ENCODE results near the gene ARHGAP10.
A peak's percentile ranks its signal among the peaks of the same experiment; 100 is the strongest.

ARHGAP10 gene

DNA sequence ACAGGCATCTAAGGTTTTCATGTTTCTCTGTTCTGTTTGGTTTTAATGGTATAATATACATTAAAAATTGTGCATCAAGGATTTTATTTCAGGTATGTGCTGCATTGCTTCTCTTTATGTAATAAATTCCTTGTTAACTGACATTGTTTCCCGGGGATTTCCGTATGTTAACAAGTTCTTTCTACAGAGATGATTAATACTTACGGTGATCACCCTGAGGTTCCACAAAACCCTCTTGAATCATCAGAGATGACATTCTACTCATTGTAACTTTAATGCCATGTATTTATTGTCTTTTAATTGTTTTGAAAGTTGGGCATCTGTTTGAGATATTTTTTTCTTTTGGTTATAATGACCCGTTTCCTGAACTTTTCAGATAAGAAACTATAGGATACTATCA, 37.5 kb downstream of the ARHGAP10 start:
- no peak for DNase-seq

DNA sequence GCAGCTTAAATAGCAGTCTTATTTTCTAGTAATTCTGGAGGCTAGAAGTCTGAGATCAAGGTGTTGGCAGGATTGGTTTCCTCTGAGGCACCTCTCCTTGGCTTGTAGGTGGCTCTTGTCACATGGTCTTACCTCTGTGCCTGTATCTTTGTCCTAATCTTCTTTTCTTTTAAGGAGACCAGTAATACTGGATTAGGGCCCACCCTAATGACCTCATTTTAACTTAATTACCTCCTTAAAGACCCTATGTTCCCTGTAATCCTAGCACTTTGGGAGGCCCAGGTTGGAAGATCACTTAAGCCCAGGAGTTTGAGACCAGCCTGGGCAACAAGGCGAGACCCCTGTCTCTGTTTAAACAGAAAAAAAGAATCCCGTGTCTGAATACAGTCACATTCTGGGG, 38.9 kb downstream of the ARHGAP10 start:
- DNase-seq, result no peak

DNA sequence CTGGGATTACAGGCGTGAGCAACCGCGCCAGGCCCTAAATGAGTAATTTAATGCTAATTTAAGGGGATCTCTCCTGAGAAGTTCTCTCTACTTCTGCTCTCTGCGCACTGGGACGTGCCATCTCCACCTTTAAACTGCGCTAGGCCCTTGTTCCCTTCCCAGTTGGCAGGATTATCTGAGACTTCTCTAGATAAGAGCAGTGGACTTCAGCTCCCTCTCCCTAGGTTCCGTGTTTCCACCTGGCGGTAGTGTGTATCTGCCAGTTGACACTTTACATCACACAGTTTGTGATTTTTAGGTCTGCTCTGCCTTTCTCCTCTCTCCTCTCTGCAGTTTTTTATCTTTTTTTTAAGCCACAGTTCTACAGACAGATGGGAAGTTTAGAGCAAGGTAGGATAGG, 40.2 kb downstream of the ARHGAP10 start:
- DNase-seq, result no peak

DNA sequence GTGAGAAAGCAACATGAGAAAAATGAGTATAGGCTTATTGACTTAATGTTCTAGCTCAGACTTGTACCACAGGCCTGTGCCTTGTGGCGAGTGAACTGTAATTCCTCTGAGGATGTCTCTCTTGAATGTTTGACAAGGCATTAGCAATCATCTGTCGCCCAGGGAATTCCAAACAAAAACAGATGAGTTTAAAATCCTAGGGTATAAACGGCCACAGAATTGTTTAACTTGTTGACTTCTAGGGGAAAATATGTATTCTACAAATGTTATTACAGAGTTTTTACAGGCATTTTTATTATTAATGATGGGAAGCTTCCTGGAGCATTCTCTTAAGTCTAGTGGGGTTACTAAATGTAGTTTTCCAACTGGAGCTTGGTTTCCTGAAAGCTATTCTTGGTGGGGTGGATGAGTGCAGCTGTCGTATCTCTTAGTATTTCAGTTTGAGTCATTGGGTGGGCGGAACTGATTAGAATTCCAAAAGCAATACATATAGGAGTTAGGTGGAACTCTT, 40.6 kb downstream of the ARHGAP10 start:
- DNase-seq, result no peak

DNA sequence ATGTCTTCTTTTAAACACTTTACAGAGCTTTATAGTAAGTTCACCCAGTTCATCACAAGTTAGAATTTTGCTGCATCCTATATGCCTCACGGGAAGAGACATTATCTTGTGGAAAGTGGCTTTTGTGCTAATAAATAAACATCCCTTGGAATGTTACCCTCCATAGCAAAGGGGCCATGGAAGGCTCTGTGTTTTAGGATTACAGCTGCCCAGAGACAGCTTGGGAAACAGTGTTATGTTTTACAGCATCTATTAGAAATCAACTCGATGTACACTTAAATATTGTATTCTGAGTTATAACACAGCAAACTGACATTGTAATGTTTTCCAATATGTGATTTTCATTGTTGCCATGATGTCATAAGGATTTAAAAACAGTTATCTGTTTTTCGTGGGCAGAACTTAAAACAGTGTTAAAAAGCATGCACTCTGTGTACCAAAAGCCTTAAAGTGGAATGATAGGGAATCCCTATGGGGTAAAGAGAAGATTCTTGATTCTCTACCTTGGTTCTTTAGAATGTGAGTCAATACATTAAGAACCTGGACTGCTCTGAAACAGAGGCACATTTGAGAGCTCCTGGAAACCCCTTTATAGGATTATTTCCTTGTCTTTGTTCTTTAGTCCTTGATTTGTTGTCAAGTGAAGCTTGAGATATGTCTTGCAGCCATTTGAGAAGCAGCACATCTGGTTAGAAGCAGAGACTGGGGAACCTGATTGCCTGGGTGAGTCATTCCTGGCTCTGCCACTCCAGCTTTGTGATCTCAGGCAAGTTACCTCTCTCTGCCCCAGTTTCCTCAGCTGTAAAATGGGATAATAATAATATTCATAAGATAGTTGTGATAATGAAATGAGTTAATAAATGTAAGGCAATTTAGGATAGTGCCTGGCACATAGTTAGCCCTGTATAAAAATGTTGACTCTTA, 41.6 kb downstream of the ARHGAP10 start:
- DNase-seq, result no peak

DNA sequence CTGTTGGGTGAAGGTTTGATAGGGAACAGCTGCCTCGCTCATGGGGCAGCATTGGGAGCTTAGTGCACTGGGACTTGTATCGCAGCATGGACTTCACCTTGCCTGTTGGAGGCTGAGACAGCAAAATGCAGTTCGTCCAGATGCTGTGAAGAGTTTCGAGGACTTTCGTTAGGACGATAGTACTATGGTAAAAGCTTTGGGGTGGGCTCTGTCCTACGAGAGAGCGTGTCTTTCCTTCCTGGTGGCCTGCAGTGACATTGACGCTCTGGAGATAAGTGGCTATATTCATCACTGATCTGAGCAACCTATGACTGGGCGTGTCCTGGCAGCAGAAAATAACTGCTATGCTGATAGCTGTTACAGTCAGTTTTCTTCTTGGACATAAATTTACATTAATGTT, 44.8 kb downstream of the ARHGAP10 start:
- no peak for DNase-seq

DNA sequence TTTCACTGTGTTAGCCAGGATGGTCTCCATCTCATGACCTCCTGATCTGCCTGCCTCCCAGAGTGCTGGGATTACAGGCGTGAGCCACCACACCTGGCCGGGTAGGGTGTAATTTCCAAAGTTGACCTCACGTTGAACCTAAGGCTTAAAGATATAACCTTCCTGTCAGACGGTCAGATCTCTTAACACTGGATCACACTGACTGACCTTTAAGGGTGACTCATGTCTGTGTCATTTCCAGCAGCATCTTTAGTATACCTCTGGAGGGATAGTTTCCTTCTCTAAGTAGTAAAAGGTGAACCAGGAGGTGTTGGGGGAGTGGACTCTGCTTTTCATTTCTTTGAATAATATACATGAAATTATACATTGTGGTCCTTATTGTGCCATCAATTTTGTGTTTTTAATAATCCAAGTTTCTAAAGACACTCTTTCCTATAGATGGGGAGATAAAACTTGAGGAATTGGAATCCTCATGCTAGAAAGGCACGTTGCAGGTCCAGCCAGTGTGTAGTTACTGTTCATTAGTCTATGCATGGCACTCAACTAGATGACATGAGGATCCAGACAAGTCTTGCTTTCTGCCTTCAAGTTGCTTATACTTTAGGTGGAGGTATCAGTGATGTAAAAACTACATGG, 45.7 kb downstream of the ARHGAP10 start:
- DNase-seq, result no peak

DNA sequence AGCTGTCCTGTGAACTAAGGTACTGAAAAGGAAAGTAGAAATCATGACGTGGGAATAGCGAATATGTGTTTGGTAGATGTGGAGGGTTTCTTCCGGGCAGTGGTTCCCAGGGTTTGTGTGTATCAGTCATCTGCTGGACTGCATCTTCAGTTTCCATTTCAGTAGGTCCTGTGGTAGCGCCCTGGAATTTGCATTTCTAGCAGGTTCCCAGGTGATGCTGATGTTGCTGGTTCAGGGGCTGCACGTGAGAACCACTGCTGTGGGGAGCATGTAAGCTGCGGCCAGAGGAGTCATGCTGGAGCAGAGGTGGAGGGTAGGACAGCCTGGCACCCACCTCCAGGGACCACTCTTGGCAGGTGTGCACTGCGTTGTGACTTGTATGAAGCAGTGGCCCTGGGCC, 47.1 kb downstream of the ARHGAP10 start:
- DNase-seq, result no peak

DNA sequence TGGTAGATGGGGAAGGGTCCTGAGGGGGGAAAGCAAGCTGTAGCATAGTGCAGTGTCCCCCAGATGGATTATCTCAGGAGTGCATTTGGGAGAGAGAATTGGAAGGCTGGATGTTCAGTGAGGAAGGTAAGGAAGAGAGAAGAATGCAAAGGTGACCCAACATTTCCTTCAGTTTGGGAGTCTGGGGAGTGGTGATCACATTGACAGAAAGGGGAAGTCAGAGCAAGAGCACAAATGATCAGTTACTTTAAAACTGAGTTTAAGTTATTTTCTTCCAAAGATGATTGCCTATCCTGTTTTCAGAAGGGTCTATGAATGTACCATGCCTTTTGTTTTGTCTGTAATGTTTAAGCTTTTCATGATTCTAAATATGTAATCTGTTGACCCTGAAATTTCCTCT, 47.6 kb downstream of the ARHGAP10 start:
- DNase-seq, result no peak

DNA sequence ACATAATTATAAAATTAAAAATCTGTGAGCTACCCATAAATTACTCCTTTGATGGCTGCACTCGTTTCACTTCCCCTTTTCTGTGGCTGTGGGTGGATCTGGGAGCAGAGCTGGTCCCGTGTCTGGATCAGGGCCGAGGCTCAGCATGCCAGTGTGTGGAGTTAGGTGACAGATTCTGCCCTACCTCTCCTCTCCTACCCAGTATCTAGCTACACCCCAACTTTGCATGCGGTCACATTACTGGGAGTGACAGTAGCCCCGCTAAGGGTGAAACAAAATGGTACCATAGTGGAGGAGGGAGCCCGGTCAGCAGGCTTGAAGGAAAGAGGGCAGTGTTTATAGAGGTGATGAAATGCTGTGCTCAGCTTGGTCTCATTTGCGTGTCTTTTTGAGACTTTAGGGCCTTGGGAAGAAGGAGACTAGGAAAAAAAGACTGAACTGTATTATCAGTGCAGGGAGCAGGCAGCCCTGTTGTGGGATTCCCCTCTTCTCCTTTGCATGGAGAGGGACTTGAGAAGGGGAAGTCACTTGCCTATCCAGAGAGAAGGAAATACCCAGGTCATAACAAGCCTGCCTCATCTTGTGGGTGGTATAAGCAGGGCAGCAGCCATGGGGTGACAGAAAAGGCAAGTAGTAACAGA, 48.4 kb downstream of the ARHGAP10 start:
- no peak for DNase-seq

DNA sequence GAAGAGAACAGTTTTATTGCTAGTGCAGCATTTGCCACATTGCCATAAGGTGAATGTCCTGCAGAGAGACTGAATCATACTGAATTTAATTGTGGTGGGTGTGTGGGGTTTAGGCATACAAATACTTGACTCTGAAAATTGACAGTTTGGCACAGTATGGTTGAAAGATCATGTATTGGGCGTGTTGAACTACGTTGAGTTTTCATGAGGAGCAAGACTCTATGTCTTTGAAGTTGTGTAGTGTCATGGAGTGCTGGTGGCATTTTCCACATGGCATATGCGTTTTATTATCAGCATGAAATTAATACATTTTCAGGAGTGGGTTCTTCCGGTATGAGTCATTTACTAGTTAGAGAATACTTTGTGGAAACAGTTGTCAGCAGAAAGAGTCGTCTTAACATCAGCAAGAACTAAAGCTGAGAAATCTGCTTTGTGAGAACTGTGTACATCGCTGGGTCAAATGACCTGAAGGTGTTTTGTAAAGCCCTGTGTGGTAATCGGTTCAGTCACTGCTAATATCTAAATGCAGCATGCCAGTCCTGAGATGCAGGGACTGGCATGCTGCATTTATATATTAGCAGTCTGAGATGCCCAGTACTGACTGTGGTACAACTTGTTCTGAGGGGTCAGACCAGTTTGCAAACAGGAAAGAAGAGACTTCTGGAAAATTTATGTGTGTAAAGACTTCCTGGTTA, 50.3 kb downstream of the ARHGAP10 start:
- DNase-seq, result peak in 1 of 3 experiments; percentile 9

DNA sequence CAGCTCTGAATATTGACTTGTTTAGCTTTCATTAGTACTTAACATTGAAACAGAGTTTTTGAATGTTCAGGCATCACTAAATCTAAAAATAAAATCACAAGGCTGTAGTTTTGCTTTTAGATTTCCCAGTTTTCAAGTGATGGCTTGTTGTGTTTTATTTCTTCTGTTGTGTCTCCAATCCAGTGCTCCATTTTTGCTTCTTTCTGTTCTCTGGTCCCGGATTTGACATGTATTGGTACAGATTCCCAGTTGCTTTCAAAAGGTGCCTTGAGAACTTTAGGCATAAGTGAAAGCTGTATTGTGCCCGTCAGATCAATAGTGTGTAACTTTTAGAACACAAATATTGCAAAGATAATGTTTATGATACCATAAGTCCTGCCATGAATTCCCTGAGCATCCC, 53.2 kb downstream of the ARHGAP10 start:
- DNase-seq, result peak; percentile 0 to 63 (median 17)

DNA sequence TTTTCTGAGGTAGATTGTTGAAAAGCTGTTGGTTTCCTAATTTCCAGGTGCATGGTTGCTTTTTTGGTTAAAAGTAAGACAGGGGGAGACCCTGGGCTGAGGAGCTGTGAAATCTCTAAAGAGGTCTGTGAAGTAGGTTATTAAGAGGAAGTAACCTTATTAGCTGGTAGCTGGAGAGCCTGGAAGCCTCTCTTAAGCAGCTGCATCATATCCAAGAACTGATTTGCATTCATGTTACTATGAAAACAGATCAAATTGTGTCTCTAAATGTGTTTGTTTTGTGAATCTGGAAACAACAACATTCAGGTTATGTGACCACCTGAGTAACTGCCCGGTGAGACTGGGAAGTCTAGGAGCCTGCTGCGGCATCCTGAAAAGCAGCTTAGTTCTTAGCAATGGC, 54.1 kb downstream of the ARHGAP10 start:
- DNase-seq, result peak; percentile 19 to 75 (median 22)

DNA sequence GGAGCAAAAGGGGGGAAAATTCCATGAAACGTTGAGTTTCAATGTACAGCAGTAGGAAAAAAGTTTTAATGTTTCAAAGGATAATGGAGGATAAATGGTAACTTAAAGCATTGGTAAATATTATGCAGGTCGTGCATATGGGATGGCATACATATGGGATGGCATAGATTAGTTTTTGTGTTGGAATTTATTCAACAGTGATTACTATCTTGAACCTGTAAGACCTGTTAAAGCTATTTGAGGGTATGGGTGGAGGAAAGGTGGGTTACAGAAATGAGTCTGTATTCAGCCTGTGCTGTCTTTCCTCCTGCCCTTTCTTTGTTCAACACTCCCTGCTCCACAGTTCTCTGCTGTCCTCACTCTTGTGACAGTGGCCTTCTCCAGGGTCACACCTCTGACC, 54.6 kb downstream of the ARHGAP10 start:
- peak in 1 of 3 experiments; percentile 28 for DNase-seq

DNA sequence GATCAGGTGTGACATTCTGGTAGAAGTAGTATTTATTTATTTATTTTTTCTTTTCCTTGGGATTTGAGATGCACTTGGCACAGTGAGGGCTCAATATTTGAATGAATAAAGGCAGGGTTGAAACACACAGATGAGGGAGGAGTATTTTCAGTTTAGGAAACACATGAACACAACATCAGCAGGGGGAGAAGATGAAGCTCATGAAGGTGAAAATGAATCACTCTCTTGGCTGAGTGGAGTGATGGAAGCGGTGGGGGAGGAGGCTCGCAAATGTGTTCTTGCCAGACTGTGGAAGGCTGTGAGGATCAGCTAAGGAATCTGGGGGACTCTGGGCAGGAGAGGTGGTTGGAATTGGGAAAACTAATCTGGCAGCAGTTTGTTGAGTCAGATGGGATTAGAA, 55.3 kb downstream of the ARHGAP10 start:
- no peak for DNase-seq

DNA sequence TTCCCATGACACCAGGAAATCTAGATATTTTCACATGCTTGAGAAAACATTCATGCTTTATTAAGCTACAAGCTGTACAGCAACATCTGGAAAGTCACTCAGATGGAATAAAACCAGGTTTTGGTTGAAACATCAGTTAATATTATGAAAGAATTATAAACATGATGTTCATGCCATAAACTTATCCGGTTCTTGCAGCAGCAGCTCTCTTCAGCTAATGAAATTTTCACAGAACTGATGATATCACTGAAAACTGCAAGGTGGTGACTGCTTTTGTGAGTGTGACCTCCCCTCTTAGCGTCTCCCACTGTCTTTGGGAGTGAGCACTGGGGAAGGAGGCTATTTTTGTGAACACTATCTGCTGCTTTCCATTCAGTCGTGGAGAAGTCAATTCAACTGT, 56.9 kb downstream of the ARHGAP10 start:
- no peak for DNase-seq

DNA sequence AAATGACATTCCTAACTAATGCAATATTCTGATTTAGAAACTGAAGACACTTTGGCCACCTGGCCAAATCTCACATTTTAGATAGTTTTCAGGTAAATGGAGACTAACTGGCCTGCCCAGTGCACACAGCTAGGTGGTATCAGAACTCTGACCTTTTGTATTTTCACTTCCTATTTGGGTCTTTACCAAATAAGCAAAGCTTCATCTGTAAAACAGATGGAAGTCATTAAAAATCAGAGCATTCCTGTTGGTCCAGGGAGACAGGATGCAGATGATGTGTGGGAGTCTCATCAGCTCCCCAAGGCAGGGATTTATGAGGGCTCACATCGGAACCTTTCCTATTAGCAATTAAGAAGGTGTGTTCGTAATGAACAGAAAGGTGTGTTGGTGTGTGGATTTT, 57.7 kb downstream of the ARHGAP10 start:
- no peak for DNase-seq

DNA sequence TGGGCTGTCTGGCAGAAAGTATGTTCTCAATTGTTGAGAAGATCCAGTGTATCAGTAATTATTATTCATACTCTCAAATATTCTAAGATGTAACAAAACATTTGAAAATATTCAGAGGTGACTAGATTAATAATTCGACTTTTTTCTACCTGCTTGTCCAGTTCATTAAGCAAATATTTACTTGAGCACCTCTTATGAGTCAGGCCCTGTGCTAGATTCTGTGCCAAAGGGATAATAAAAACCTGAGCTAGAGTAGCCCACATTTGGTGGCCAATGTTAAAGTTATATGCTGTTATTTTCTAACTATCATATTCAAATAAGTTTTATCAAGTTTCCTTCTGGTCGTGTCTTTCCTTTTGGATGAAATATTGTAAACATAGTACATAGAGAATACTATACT, 58.5 kb downstream of the ARHGAP10 start:
- no peak for DNase-seq

DNA sequence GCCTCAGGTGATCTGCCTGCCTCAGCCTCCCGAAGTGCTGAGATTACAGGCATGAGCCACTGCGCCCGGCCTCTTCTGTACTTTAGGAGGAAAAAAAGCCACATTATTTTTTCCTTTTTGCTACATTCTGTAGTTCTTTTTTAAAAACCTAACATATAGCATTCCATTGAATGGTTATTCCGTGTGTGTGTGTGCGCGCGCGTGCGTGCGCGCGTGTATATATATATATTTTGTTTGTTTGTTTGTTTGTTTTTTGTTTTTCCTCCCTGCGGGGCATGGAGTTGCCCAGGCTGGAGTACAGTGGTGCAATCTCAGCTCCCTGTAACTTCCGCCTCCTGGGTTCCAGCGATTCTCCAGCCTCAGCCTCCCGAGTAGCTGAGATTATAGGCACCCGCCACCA, 59.5 kb downstream of the ARHGAP10 start:
- DNase-seq, result no peak

DNA sequence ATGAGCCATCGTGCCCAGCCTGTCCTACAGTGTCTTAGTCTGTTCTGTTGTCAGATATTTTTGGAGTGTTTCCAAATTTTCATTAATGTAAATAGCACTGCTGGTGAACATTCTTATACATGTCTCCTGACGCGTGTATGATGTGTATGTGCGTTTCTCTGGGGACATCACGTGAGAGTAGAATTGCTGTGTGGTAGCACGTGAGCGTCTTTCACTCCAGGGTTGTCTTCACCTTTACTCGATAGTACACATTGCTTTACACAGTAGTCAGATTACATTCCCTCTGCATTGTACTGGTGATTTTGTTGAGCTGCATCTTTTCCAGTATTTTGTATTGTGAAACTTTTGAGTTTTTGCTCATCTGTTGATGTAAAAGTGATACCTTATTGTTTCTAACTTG, 60.0 kb downstream of the ARHGAP10 start:
- DNase-seq, result no peak

DNA sequence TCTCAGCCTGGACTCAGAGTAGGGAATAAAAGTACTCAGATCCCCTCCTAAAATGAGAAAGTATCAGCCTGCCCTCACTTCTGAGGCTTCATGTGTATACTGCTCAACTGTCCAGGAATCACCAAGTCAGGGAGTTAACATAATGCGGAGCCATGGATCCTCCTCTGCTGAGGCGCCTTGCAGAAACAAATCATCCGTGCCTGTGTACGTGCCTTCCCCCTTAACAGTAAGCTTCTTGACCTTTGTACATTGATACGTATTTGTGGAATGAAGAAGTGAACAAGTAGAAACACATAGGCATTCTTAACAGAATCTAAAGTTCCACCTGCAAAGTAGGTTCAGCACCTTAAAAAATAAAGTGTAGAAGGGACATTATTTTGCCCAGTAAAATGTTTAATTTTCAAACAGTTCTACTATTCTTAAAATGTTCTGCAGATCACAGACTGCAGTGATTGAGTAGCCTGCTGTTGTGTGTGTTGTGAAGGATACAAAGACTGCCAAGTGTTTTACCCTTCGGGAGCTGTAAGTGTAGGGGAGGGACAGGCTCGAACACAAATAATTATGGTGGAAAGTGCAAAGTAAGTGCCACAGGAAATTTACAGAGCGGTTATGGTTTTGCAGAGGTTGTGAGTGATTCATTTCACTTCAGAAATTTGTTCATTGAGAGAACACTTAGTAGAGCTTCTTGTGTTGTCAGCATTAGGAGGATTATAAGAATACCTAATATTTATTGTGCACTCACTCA, 61.9 kb downstream of the ARHGAP10 start:
- DNase-seq, result no peak

DNA sequence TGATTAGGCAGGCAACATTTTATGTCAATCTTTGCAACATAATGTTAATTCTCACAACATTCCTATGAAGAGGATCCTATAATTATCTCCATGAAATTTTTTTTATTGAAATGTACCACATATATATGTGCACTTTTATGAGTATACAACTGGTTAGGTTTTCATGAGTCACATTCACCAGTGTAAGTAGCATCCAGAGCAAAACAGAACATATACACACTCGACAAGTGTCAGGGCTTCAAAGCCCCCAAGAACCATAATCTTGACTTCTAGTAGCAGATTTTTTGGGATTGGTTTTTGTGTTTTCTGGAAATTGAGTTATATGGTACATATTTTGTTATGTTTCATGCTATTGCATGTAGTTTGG, 62.4 kb downstream of the ARHGAP10 start:
- DNase-seq, result no peak
